ENCODE measurements around the gene TEC. TPM values are rescaled to one million over a fixed set of nuclear protein-coding genes. Genes with fewer than 3 reads are reported as not detected.
"Not testable (repeated sequence)": the region's sequence is repeated elsewhere in the genome, so short reads cannot be mapped to it uniquely, and the experiment has no call there.

The TEC gene
- polyA plus RNA-seq, 4 donors = 2.4 to 4.2 (median 3.8) TPM

DNA sequence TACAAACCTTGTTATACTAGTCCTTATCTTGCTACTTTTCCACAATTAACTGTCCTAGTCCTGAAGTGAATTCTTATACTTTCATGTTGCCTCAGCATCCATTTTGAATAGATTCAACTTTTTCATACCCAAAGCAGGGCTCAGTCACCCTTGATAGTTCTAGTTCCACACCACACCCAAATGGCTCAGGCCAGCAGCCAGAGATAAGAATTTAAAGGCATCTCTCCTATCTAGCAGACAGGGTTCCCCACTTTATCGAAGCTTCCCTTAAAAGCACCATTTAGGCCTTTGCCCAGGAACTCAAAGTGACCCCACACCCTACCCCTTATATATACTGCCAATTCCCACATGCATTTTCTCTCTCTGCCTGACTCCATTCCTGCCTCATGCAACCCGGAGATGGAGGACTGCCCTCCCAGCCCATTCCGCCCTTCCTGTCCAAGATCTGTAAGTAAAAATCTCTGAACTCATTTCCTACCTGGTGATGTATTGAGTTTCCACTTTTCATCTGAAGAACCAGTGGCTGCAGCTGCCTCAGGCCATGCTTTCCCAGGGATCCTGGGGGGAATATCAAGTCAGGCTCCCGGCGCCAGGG is 71.9 kb downstream of the TEC start:
- no peak for DNase-seq (ENCODE audit: low read depth in 4 of 4, low spot score in 2 of 4)

DNA sequence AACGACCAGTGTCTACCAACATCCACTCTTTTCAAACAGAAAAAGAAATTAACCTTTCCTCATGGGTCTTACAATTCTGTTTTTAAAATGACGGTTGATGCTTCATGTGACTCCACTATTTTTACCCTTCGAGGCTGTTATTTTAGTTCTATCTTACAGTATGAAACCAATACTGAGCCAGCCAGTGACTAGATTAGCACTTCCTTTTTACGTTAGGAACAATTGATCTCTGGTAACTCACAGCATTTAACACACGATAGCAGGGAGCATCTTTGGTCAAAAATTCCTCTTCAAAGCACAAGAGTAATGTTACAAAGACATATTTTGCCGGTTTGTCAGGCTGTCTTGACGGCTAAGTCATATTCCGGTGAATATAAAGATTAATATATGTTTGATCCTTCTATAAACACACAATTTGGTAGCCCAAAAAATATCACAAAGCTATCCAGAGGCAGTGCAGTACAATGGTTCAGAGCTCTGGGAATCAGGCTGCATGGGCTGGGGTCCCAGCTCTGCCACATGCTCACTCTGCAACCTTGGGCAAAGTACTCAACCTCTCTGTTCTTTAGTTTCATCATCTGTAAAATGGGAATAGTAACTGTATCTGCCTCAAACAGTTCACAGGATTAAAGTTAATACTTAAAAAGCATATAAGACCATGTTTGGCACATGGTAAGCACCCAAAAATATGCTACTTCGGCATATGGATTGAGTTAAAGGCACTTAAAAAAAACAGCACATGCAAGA is 72.7 kb downstream of the TEC start:
- no peak for DNase-seq (ENCODE audit: low read depth in 4 of 4, low spot score in 2 of 4)

DNA sequence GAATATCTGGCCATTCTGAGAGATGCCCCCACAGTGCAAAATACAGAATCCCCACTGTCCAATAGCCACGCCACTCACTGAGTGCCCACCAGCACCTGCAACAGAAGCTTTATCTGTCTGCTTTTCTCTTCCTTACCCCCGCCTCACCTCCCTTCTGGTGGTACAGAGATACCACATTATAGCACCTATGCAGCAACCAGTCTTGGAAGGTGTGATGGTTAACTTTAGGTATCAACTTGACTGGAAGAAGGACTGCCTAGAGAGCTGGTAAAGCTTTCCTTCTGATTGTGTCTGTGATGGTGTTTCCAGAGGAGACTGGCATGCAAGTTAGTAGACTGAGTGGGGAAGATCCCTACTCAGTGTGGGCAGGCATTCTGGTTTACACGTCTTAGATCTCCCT is 73.8 kb downstream of the TEC start:
- DNase-seq (ENCODE audit: low read depth in 4 of 4, low spot score in 2 of 4) = no peak

DNA sequence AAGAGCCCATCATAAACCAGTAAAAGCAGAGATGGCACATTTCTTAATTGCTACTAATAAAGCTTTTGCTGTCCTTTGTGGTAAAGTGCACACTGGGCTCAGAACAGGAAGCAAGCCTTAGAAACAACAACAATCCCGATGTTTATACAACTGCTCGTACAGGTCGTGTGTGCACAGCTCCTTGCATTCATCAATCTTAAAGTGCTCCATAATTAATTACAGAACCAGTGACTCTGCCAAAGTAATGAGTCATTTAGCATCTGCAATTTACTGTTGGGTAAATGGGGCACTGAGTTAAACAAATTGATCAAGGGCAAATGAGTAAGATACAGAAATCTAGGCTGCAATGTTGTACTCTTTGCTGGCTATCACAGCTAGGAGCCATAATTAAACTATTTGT is 74.3 kb downstream of the TEC start:
- DNase-seq (ENCODE audit: low read depth in 4 of 4, low spot score in 2 of 4) = peak in 1 of 4 donors; percentile 4

DNA sequence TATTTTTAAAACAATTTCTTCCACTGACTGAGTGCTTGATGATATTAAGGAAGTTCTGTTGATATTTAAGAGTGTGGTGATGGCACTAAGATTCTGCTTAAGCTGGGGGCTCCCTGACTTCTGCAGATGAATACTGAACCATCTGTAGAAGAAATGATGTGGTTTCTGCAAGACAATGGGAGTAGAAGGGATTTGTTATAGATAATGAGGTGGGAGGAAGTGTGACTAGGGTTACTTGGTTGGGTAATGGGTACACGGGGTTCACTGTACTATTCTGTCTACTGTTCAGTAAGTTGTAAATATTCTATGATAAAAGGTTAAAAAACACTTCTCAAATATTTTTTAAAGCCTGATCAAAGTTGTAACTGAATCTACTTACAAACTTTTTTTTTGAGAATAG is 74.7 kb downstream of the TEC start:
- no peak for DNase-seq (ENCODE audit: low read depth in 4 of 4, low spot score in 2 of 4)

DNA sequence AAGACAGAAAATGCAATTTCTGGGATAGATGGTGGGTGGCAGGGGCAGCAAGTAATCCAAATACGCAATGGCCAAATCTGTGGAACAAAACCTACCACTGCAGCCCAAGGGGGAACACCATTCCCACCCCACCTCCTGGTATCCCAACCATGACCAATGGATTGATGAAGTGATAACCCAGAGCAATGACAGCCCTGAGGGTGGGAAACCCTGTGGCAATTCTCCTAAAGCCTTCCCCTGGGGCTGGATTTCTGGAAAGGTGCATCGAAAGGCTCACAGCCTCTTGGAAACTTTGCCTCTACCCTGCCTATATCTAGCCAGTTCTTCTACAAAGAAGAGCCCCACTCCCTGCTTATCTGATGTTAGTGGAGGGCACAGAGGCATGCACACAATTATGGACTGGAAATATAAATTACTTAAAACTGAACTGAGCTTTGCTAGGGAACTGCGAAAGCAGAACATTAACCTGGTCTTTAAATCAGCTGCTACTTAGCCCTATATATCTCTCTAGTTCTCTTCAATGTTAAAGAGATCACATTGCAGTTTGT is 75.6 kb downstream of the TEC start:
- no peak for DNase-seq (ENCODE audit: low read depth in 4 of 4, low spot score in 2 of 4)

DNA sequence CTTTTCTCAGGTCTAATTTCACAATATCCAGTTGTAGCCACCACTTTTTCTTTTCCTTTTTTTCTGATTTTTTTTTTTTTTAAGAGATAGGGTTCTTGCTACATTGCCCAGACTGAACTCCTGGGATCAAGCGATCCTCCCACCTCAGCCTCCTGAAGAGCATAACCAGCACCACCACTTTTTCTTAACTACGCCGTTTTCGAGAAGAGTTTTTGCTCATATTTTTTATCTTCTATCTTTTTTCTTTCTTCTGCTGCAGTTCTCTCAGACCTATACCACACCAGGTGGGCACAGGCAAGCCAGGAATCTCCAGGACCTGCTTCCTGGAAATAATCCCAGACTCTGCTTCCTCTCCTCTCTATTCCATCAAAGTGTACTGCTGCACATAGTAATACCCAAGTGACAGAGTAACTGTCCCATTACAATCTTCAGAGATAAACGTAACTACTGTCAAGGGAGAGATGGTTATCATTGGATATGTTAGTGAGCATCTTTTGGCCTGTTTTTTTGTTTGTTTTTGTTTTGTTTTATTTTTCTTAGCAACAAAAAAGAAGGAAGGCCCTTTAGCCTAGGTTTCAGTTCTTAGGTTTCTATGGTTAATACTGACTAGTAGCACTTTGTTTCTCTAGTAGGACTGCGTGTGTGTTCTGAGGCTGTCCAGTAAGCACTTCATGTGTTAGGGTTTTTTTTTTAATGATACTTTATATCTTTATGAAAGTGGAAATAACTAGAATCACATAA is 76.4 kb downstream of the TEC start:
- no peak for DNase-seq (ENCODE audit: low read depth in 4 of 4, low spot score in 2 of 4)

DNA sequence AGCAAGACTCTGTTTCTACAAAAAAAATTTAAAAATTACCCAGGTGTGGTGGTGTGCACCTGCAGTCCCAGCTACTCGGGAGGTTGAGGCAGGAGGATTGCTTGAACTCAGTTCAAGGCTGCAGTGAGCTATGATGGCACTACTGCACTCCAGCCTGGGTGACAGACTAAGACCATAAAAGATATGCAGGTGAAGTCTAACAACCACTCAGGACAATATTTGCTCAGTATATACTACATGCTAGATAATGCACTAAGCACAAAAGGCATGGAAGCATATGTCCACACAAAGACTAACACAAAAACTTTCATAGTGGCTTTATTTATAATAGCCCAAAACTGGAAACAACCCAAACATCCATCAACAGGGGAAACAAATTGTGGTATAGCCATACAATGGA is 77.9 kb downstream of the TEC start:
- DNase-seq (ENCODE audit: low read depth in 4 of 4, low spot score in 2 of 4) = no peak

DNA sequence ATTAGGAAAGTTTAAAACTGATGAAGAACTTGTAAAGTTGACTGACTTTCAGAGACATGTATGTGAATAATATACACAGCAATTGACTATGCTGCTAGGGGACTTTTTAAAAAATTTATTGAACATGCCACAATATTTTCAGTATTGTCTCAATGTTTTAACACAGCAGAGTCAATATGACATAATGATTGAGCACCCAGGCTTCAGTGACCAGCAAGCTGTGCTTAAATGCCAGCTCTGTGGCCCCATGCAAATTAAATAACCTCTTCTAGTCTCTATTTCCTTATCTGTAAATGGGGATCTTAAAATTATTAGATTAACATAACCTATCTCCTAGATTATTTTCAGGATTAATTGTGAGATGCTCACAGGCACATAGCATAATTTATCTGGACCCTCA is 78.8 kb downstream of the TEC start:
- no peak for DNase-seq (ENCODE audit: low read depth in 4 of 4, low spot score in 2 of 4)

DNA sequence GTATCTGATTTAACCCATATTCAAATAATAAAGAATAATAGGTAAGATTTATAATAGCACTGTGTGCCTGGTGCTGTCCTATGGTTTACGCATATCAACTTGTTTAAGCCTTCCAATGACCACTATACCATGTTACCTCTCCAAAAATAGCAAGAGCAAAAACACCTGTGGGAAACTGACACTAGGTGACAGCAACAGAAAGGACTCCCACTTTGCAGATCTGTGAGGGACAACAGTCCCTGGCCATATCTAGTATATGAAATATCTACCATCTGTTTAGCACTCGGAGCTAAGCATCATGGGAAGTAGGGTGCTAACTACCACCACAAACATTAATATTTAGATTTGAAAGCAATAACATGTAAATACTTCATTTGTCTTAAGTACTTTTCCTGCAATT is 79.9 kb downstream of the TEC start:
- DNase-seq (ENCODE audit: low read depth in 4 of 4, low spot score in 2 of 4) = no peak

DNA sequence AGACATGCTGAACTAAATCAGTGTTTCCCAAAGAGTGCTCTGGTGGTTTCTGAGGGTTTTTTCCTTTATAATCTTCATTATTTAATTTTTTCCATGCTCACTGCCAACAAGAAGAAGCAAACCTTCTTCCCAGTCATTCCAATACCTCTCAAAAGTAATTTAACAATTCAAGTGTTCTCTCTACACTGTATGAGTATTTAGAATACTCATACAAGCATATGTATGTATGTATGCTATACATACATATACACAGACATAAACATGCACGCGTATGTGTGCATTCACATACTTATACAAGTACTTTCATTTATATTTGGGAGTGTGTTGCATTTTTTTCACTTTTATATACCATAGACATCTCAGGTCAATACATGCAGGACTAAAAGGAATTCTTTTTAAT is 81.2 kb downstream of the TEC start:
- DNase-seq (ENCODE audit: low read depth in 4 of 4, low spot score in 2 of 4) = no peak

DNA sequence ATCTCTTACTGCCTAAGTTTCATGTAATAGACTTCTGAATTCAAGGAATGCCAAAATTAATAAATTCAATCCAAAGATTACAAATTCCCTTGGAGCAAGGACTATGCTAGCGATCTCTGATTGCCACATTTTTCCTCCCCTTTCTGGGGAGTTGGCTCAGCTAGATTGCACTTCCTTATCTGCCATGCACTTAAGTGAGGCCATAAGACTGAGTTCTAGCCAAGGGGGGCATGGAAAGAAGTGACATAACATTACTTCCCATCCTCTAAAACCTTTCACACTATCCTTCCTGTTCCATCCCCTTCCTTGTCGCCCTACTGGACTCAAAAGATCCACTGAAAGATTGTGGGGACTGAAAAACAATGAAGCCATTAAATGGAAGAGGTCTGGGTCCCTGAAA is 81.8 kb downstream of the TEC start:
- DNase-seq (ENCODE audit: low read depth in 4 of 4, low spot score in 2 of 4) = no peak

DNA sequence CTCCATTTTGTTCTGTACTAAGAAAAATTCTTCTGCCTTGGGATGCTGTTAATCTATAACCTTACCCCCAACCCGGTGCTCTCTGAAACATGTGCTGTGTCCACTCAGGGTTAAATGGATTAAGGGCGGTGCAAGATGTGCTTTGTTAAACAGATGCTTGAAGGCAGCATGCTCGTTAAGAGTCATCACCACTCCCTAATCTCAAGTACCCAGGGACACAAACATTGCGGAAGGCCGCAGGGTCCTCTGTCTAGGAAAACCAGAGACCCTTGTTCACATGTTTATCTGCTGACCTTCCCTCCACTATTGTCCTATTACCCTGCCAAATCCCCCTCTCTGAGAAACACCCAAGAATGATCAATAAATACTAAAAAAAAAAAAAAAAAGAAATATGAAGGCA is 82.6 kb downstream of the TEC start:
- not testable (repeated sequence) for DNase-seq (ENCODE audit: low read depth in 4 of 4, low spot score in 2 of 4)

DNA sequence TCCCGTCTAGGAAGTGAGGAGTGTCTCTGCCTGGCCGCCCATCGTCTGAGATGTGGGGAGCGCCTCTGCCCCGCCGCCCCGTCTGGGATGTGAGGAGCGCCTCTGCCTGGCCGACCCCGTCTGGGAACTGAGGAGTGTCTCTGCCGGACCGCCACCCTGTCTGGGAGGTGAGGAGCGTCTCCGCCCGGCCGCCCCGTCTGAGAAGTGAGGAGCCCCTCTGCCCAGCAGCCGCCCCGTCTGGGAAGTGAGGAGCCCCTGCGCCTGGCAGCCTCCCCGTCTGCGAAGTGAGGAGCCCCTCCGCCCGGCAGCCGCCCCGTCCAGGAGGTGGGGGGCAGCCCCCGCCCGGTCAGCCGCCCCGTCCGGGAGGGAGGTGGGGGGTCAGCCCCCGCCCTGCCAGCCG is 83.2 kb downstream of the TEC start:
- not testable (repeated sequence) for DNase-seq (ENCODE audit: low read depth in 4 of 4, low spot score in 2 of 4)

DNA sequence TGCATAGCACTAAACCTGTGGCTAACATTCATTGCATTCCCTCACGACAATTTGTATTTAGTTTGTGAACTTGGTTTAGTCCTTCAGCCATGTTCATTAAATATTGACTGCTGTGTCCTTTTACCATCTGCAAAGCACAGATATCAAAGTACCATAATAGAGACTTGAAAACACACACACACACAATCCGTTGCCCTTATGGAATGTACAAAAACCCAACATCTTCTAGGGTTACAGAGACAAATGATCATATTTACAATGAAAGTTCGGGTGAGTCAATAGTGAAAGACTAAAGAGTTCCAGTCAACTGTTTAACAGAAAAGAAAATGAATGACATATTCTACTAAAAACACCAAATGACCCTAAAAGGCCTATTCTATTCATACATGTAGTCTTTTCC is 84.8 kb downstream of the TEC start:
- DNase-seq (ENCODE audit: low read depth in 4 of 4, low spot score in 2 of 4) = no peak

DNA sequence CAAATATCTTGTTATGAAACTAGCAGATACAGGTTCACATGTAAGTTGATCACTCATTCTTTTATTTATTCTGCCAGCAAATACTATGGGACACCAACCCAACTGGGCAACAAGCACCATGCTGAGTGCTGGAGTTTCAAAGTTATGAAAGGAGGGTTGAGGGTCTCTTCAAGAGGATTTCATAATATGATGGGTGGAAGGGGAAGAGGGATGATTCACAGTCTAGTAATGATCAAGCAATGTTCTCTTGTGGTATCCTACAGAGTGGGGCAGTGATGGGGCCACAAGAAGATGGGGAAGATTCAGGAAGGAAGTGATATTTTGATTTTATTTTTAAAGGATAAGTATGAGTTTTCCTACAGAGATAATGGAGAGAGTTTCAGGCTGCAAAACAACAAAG is 89.4 kb downstream of the TEC start:
- no peak for DNase-seq (ENCODE audit: low read depth in 4 of 4, low spot score in 2 of 4)

DNA sequence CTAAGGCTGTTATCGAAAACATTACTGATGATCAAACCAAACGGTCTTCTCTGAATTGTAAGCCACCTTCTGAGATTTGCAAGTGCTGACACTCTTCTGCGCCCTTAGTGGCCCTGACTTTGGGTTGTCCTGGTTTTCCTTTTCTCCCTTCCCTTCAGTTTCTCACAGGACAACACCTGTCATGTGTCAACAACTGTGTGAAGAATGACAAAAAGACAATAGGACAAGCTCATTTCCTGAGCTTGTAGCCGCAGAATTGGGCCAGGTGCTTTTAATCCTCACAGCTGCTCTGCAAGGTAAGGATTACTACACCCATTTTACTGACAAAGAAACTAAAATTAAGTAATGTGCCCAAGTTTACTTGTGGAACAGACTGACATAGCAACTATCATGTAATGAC is 90.7 kb downstream of the TEC start:
- no peak for DNase-seq (ENCODE audit: low read depth in 4 of 4, low spot score in 2 of 4)

DNA sequence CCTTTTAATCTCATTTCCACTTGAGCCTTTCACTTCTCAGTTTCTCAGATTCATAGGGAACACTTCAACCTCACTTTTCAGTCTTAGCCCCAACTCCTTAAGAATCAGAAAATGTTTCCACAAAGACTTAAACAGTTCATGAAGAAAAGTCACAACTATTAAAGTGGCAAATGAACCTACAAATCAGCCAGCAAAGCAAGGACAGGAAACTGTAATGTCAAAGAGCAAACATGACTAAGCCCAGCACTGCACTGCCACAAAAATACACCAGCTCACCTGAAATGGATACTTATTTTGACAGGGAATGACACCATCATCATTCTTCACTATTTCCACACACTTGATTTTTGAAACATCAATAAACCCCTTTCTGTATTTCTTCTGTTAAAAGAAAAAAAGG is 93.8 kb downstream of the TEC start:
- DNase-seq (ENCODE audit: low read depth in 4 of 4, low spot score in 2 of 4) = no peak

DNA sequence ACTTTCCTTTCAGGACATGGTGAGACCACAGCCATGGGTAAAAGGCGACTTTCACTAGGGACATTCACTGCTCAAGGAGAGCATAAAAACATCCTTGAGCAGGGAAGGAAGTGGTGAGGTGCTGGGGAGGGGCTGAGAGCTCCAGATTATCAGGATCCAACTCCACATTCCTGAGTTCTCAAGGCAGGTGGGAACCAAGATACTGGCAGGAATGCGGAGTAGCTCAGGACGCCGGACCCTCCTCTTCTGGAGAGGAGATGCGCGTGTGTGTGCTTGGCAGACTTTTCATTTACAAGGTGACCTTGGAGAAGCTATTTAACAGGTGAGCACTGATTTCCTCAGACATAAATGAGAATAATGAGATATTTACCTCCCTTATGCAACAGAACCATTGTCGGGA is 94.3 kb downstream of the TEC start:
- no peak for DNase-seq (ENCODE audit: low read depth in 4 of 4, low spot score in 2 of 4)

DNA sequence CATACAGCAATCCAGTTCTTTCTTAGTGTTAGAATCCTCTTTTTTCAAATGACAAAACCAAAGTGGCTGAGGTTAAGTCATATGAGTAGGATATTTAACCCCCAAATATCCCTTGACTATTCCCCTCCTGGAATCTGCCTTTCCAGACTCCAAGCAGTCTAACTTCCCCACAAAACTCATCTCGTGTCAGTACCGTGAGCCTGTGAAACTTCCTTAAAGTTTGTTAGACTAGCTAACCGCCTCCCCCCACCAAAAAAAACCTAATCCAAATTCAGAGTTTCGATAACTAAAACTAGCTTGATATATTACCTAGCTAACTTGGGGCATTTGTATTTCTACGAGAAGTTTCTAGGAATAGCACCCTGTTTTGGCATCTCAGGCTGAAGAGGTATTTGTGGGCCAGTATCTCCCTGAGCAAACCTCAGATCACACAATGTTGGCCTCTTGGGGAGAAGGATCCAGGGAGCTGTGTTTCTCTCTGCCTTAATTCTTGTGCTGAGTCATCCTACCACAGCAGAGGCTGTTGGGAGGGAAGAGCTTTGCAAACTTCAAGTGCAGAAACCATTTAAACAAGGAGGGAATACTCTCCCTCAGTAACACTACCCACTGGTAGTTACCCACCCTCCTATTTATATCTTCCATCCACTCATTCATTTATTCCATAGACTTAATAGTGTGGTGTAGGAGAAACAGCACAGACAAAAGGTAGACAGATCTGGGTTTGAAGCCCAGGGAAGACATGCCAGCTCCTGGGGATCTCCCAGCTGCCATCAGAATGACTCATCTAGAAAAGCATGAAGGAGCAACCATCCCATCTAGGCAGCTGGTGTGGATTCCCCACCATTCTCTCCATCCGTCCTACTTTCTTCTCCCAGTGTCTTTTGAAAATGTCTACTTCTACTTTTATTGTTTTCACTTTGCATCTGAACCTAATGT is 96.3 kb downstream of the TEC start:
- DNase-seq (ENCODE audit: low read depth in 4 of 4, low spot score in 2 of 4) = no peak

DNA sequence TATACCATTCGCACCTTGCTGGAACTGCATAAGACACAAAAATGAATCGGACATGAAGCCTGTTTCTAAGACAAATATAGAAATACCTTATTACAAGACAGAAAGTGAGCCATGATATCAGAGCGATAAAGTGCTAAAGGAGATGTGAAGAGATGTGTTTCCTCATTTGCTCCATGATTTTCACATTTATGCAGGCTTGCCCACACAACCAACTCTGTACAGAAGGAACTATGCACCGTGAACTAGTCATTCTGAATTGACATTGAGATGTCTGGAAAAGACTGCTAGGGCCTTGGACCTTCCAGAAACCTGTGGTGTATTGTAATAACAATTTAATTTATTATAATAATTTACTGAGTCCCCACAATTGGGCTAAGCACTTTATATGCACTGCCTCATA is 97.0 kb downstream of the TEC start:
- DNase-seq (ENCODE audit: low read depth in 4 of 4, low spot score in 2 of 4) = no peak
